Lower leg skin (tissue), 3 donors: ENCODE results near the gene SLC9A9.
"Not testable (repeated sequence)": the region's sequence is repeated elsewhere in the genome, so short reads cannot be mapped to it uniquely, and the experiment has no call there.

Experiments
- POLR2A ChIP-seq, 2 donors: fragments of 450-650 bp; IDR thresholded peaks; one replicate each; pipeline ENCODE4 v1.6.1; 2016 to 2017; ENCODE audit warnings: antibody characterized with exemption in 2 of 2, mild to moderate bottlenecking in 1 of 2, moderate library complexity in 1 of 2
- TF ChIP-seq, protein P1 (sequence below), 3 donors: fragments of 450-650 bp; IDR thresholded peaks; one replicate each; pipeline ENCODE4 v1.5.1; 2016; ENCODE audit warnings: antibody characterized with exemption in 3 of 3, mild to moderate bottlenecking in 3 of 3, moderate library complexity in 2 of 3

DNA sequence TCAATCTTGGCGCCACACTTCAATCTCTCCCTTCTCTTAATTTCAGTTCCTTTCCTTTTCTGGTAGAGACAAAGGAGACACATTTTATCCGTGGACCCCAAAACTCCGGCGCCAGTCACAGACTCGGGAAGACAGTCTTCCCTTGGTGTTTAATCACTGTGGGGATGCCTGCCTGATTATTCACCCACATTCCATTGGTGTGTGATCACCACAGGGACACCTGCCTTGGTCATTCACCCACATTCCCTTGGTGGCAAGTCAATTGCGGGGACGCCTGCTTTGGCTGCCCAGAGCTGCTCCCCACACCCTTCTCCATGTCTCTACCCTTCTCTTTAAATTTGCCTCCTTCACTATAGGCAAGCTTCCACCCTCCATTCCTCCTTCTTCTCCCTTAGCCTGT is 50.1 kb downstream of the SLC9A9 start:
- TF ChIP-seq, protein P1, sequence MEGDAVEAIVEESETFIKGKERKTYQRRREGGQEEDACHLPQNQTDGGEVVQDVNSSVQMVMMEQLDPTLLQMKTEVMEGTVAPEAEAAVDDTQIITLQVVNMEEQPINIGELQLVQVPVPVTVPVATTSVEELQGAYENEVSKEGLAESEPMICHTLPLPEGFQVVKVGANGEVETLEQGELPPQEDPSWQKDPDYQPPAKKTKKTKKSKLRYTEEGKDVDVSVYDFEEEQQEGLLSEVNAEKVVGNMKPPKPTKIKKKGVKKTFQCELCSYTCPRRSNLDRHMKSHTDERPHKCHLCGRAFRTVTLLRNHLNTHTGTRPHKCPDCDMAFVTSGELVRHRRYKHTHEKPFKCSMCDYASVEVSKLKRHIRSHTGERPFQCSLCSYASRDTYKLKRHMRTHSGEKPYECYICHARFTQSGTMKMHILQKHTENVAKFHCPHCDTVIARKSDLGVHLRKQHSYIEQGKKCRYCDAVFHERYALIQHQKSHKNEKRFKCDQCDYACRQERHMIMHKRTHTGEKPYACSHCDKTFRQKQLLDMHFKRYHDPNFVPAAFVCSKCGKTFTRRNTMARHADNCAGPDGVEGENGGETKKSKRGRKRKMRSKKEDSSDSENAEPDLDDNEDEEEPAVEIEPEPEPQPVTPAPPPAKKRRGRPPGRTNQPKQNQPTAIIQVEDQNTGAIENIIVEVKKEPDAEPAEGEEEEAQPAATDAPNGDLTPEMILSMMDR (IDR thresholded peaks at IDR 0.05): not testable (repeated sequence)
- not testable (repeated sequence) for TF ChIP-seq POLR2A (IDR thresholded peaks at IDR 0.05)
